HCT116 (cell line): ENCODE results near the gene PIKFYVE. TPM values are rescaled to one million over a fixed set of nuclear protein-coding genes. Genes with fewer than 3 reads are reported as not detected.

Experiments
- ATAC-seq: fragments of 200-7000 bp; cut with Tn5 transposase; 2 replicates; pipeline ENCODE4 v1.9.1; 2020; ENCODE audit warnings: mild to moderate bottlenecking, moderate library complexity
- BruUV-seq: library from RNA; stranded (reverse); fragments of 400-500 nt; replicated peaks from 2 replicates; lab custom pipeline; 2021; lab: Mats Ljungman, UMichigan
- CTCF ChIA-PET: fragments of 300-600 bp; sonication (Branson Sonifier 250); formaldehyde crosslinking; loops from one replicate; lab custom pipeline; 2021; ENCODE audit warnings: antibody characterized with exemption; lab: Charles Lee
- POLR2A ChIA-PET: fragments of 300-600, 350-600 bp; sonication (Branson Sonifier 250); formaldehyde crosslinking; loops from one replicate; lab custom pipeline; 2021; ENCODE audit warnings: antibody characterized with exemption; lab: Charles Lee
- RAD21 ChIA-PET, 2 experiments: fragments of 300-600 bp; sonication (Branson Sonifier 250); formaldehyde crosslinking; loops; one replicate each; lab custom pipeline; 2023; ENCODE audit warnings: low total read pairs in 2 of 2; ENCODE audit not compliant: uncharacterized antibody in 2 of 2, unreplicated experiment in 2 of 2, low non-redundant PET in 1 of 2; lab: Charles Lee
- DNase-seq: peaks from one replicate; pipeline ENCODE4 v3.0.0-alpha.2; 2010; ENCODE audit warnings: low read depth, low spot score
- H2AFZ ChIP-seq: fragments of 200-600 bp; shearing (Covaris generic), sonication (generic); 2 replicates; pipeline ENCODE4 v1.6.1; 2017; ENCODE audit warnings: low read depth, mixed run types, mixed read lengths, antibody characterized with exemption, low read length; ENCODE audit not compliant: poor library complexity, severe bottlenecking
- H3K27ac ChIP-seq: 2 replicates; pipeline ENCODE4 v1.5.1; 2012; ENCODE audit warnings: low read depth, low read length
- H3K27me3 ChIP-seq: fragments of 200-600 bp; sonication (generic); 2 replicates; pipeline ENCODE4 v1.6.1; 2016; ENCODE audit warnings: mixed run types, low read length, mixed read lengths; ENCODE audit not compliant: insufficient read depth
- H3K36me3 ChIP-seq, 2 experiments: fragments of 200-500 bp in 1 of 2; fragments of 200-600 bp in 1 of 2; sonication (Bioruptor generic) in 1 of 2; sonication (generic) in 1 of 2; 2 replicates each; pipeline versions ENCODE4 v1.5.1 to v1.6.1; 2014 to 2016; ENCODE audit warnings: low read length in 2 of 2, inconsistent platforms in 1 of 2, mixed read lengths in 1 of 2, mixed run types in 1 of 2; ENCODE audit not compliant: insufficient read depth in 2 of 2, control insufficient read depth in 1 of 2
- H3K4me1 ChIP-seq, 2 experiments: fragments of 200-600 bp in 1 of 2; sonication (generic) in 1 of 2; 2 replicates each; pipeline versions ENCODE4 v1.5.1 to v1.6.1; 2012 to 2017; ENCODE audit warnings: low read length in 2 of 2, inconsistent platforms in 1 of 2, mild to moderate bottlenecking in 1 of 2, mixed read lengths in 1 of 2, mixed run types in 1 of 2, moderate library complexity in 1 of 2; ENCODE audit not compliant: insufficient read depth in 2 of 2, control insufficient read depth in 1 of 2
- H3K4me2 ChIP-seq: fragments of 200-600 bp; sonication (generic); 2 replicates; pipeline ENCODE4 v1.6.1; 2017; ENCODE audit warnings: mixed run types, low read length, mixed read lengths
- H3K4me3 ChIP-seq, 2 experiments: fragments of 200-600 bp in 1 of 2; sonication (generic) in 1 of 2; replicated peaks in 1 of 2; 2 replicates each; pipeline ENCODE4 v1.5.1; 2011 to 2016; ENCODE audit warnings: low read length in 2 of 2, control low read depth in 1 of 2, low read depth in 1 of 2, mild to moderate bottlenecking in 1 of 2, mixed read lengths in 1 of 2, mixed run types in 1 of 2
- H3K79me2 ChIP-seq: fragments of 200-600 bp; sonication (generic); 2 replicates; pipeline ENCODE4 v1.6.1; 2017; ENCODE audit warnings: mild to moderate bottlenecking, mixed run types, low read length, moderate library complexity, mixed read lengths; ENCODE audit not compliant: insufficient read depth
- H3K9ac ChIP-seq: fragments of 200-600 bp; sonication (generic); 2 replicates; pipeline ENCODE4 v1.6.1; 2016; ENCODE audit warnings: low read length, mixed read lengths
- H3K9me2 ChIP-seq: fragments of 200-600 bp; sonication (generic), shearing (Covaris generic); 2 replicates; pipeline ENCODE4 v1.6.1; 2017; ENCODE audit warnings: mixed run types, mild to moderate bottlenecking, moderate library complexity; ENCODE audit not compliant: insufficient read depth
- H3K9me3 ChIP-seq, 2 experiments: fragments of 200-500 bp in 1 of 2; fragments of 200-600 bp in 1 of 2; sonication (Bioruptor generic) in 1 of 2; sonication (generic) in 1 of 2; 2 replicates each; pipeline ENCODE4 v1.6.1; 2014 to 2017; ENCODE audit warnings: low read length in 2 of 2, mixed read lengths in 2 of 2, inconsistent platforms in 1 of 2, low read depth in 1 of 2, mild to moderate bottlenecking in 1 of 2, mixed run types in 1 of 2, moderate library complexity in 1 of 2; ENCODE audit not compliant: control insufficient read depth in 1 of 2, insufficient read depth in 1 of 2
- H4K20me1 ChIP-seq: fragments of 200-600 bp; sonication (generic), shearing (Covaris generic); 2 replicates; pipeline ENCODE4 v1.6.1; 2017; ENCODE audit warnings: mixed run types, mild to moderate bottlenecking, moderate library complexity; ENCODE audit not compliant: insufficient read depth
- CBX3 ChIP-seq: IDR thresholded peaks from 2 replicates; pipeline ENCODE4 v1.6.1; 2012; ENCODE audit warnings: low read depth
- CEBPB ChIP-seq: IDR thresholded peaks from 2 replicates; pipeline ENCODE4 v1.6.1; 2012; ENCODE audit warnings: low read depth
- EGR1 ChIP-seq: IDR thresholded peaks from 2 replicates; pipeline ENCODE4 v1.6.1; 2012; ENCODE audit warnings: low read depth
- ELF1 ChIP-seq: IDR thresholded peaks from 2 replicates; pipeline ENCODE4 v1.6.1; 2012; ENCODE audit warnings: low read depth, borderline replicate concordance
- EZH2 ChIP-seq: fragments of 200-600 bp; sonication (generic); IDR thresholded peaks from 2 replicates; pipeline ENCODE4 v1.6.1; 2017; ENCODE audit warnings: antibody characterized with exemption, mixed run types
- EZH2phosphoT487 ChIP-seq: fragments of 200-600 bp; IDR thresholded peaks from 2 replicates; pipeline ENCODE4 v1.6.1; 2018; ENCODE audit warnings: antibody characterized with exemption, borderline replicate concordance
- FOSL1 ChIP-seq: IDR thresholded peaks from 2 replicates; pipeline ENCODE4 v1.6.1; 2012; ENCODE audit warnings: low read depth
- JUND ChIP-seq: IDR thresholded peaks from 2 replicates; pipeline ENCODE4 v1.6.1; 2012
- MAX ChIP-seq: IDR thresholded peaks from 2 replicates; pipeline ENCODE4 v1.6.1; 2012
- REST ChIP-seq: IDR thresholded peaks from 2 replicates; pipeline ENCODE4 v1.6.1; 2012; ENCODE audit warnings: low read depth
- SIN3A ChIP-seq: IDR thresholded peaks from 2 replicates; pipeline ENCODE4 v1.6.1; 2012; ENCODE audit warnings: low read depth
- SP1 ChIP-seq: IDR thresholded peaks from 2 replicates; pipeline ENCODE4 v1.6.1; 2012; ENCODE audit warnings: low read depth
- TCF7L2 ChIP-seq: IDR thresholded peaks from 2 replicates; pipeline ENCODE4 v1.7.0; 2011; ENCODE audit warnings: borderline replicate concordance, inconsistent platforms; ENCODE audit not compliant: insufficient read depth, insufficient read length; ENCODE audit errors: extremely low read depth
- YY1 ChIP-seq: IDR thresholded peaks from 2 replicates; pipeline ENCODE4 v1.6.1; 2011; ENCODE audit warnings: low read length, low read depth, moderate library complexity, mild to moderate bottlenecking; ENCODE audit not compliant: insufficient replicate concordance; ENCODE audit errors: extremely low read depth
- ZBTB33 ChIP-seq: IDR thresholded peaks from 2 replicates; pipeline ENCODE4 v1.6.1; 2011; ENCODE audit warnings: mild to moderate bottlenecking, low read length, moderate library complexity; ENCODE audit not compliant: insufficient replicate concordance; ENCODE audit errors: extremely low read depth
- ZFX ChIP-seq: fragments of 450-650 bp; IDR thresholded peaks from 2 replicates; pipeline ENCODE4 v1.6.1; 2017
- ZNF274 ChIP-seq: fragments of 200-500 bp; sonication (Bioruptor generic); IDR thresholded peaks from 2 replicates; pipeline ENCODE4 v1.6.1; 2014; ENCODE audit warnings: mild to moderate bottlenecking, low read depth, low read length, inconsistent platforms
- intact Hi-C: fragments of 100-400 bp; cut with micrococcal nuclease; formaldehyde crosslinking; loops from 2 replicates; pipeline ENCODE4 v1.10.0; 2022
- total RNA-seq: library from RNA; stranded (reverse); gene quantifications from one replicate; pipeline ENCODE4 v1.2.1, GENCODE V29; 2021; ENCODE audit not compliant: unreplicated experiment

Gene PIKFYVE
- total RNA-seq, 1 experiment from 2014 or later = 21.8 TPM

- no peak; the same call in 1 of the 2 replicates for ATAC-seq
- Histone ChIP-seq H2AFZ (no peak overlapping the region), H3K9me2 (no peaks in the 10 kb centered on the region), H3K4me1 (peaks cover 10 to 29% of the 10 kb centered on the region in 2 experiments), H3K27me3 (no peaks in the 10 kb centered on the region), H3K36me3 (no peaks in the 10 kb centered on the region), H4K20me1 (no peaks in the 10 kb centered on the region), H3K9me3 (0 out of 4 replicates have a peak, but pooled peaks cover 0 to 3% of the 10 kb centered on the region in 2 experiments), H3K4me3 (peak overlapping the region; percentile 90 to 91), H3K4me2 (peak overlapping the region; percentile 85), H3K27ac (peak overlapping the region; percentile 62), H3K9ac (peak overlapping the region; percentile 79), H3K79me2 (peaks cover 38% of the 10 kb centered on the region)
- BruUV-seq = no TSS peak
- CTCF ChIA-PET = interaction anchor here (1.0 to 2.5 kb wide), 3 partner anchors 12 to 1065 kb away, joined by 3 to 13 read pairs (median 7); no protein-coding TSS in a partner anchor
- DNase-seq = no peak
- TF ChIP-seq TCF7L2 (no peak), ZBTB33 (no peak), SP1 (no peak), JUND (no peak), REST (no peak), ZNF274 (no peak), FOSL1 (no peak), EZH2phosphoT487 (no peak), YY1 (no peak), CBX3 (no peak), ELF1 (no peak), MAX (no peak), SIN3A (no peak), ZFX (no peak; the same call in 1 of the 2 replicates), CEBPB (no peak), EZH2 (no peak), EGR1 (no peak)
- POLR2A ChIA-PET = interaction anchor here (1.0 to 3.0 kb wide), 2 partner anchors 8 to 12 kb away, joined by 5 to 16 read pairs; partner anchors contain the start of gene IDH1
- RAD21 ChIA-PET = no interaction called here
- intact Hi-C loops = loop anchor here (5.0 kb wide), 1 partner anchor 469 kb away; no protein-coding TSS in a partner anchor
These were observed 468 bp downstream of the PIKFYVE start for GRCh38 chr2:208266553-208266893.
